GM12801 (cell line): ENCODE data around the gene RPS6KA4.

Experiments used
- CTCF ChIP-seq: IDR thresholded peaks from one replicate; pipeline ENCODE4 v1.5.1; 2011; ENCODE audit warnings: control low read depth; ENCODE audit not compliant: insufficient read length; ENCODE audit errors: extremely low read depth

The RPS6KA4 gene

GRCh38 chr11:64378335-64378880, 19.4 kb downstream of the RPS6KA4 start:
- TF ChIP-seq CTCF: no peak

GRCh38 chr11:64379160-64379559, 20.2 kb downstream of the RPS6KA4 start:
- TF ChIP-seq CTCF: no peak

GRCh38 chr11:64379817-64380709, 21.1 kb downstream of the RPS6KA4 start:
- TF ChIP-seq CTCF: no peak

DNA sequence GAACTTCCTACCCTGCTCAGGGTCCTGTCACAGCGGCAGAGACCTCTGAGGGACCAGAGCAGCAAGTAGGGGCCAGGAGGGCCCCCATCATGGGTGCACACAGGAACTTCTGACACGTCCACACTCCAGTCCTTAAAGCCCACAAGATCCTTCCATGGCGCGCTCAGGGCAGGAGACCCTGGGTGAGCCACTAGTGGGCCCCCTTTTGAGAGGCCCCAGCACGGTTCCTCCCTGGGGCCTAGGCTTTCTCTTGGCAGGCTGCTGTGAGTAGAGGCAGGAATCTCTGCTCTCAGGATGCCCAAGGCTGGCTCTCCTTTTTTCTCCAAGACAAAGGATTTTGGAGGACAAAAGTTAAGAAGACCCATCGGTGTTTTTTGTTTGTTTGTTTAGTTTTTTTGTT, 22.4 kb downstream of the RPS6KA4 start:
- TF ChIP-seq CTCF: no peak

GRCh38 chr11:64382047-64382446, 23.1 kb downstream of the RPS6KA4 start:
- TF ChIP-seq CTCF: no peak

- no peak for TF ChIP-seq CTCF
These were observed 23.6 kb downstream of the RPS6KA4 start for GRCh38 chr11:64382586-64382985.

DNA sequence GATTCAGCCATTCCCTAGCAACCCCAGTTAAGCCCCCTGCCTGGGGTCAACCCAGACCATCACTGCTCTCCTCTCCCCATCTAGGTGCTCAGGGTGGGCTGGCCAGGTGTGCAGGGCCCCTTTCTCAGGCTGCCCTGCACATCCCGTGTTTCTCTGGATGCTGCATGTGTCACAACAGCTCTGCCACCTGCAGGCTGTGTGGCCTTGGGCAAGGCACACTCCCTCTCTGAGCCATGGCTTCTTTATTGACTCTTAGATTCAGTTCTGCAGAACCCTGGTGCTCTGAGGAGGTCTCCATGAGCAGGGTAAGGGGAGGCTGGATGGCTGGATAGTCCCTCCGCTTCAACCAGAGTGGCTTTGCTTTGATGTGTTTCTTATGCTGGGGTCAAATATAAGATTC, 24.6 kb downstream of the RPS6KA4 start:
- no peak for TF ChIP-seq CTCF
